AG09309 (cell line): ENCODE results near the gene RARRES2.
"Not testable (repeated sequence)": the region's sequence is repeated elsewhere in the genome, so short reads cannot be mapped to it uniquely, and the experiment has no call there.

Experiments
- DNase-seq: peaks from one replicate; pipeline ENCODE4 v3.0.0-alpha.2; 2010; ENCODE audit warnings: low read depth
- H3K4me3 ChIP-seq: 2 replicates; pipeline ENCODE4 v1.5.1; 2011; ENCODE audit warnings: mild to moderate bottlenecking, low read depth, low read length, moderate library complexity; ENCODE audit not compliant: control insufficient read depth
- TF ChIP-seq, protein P1 (sequence below): IDR thresholded peaks from 2 replicates; pipeline ENCODE4 v1.5.1; 2011; ENCODE audit warnings: mild to moderate bottlenecking, low read depth, low read length, inconsistent platforms; ENCODE audit not compliant: insufficient read depth, control insufficient read depth; ENCODE audit errors: missing control alignments

Gene RARRES2

DNA sequence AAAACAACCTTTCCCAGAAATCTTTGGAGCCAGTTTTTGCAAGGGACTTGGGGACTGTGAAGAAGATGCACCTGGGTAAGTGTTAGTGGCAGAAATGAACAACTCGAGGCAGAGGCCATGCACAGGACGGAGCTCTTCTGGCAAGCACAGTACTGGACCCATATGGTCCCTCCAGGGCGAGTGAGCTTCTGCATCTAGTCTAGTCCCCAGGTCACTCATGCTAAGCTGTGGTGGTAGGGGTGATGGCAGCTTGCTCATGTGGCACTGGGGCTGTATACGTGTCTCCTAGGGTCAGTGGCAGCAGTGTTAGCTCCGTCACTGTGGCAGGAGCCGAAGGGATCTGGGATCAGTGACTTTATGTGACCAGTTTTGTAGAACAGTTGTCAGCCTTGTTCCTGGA is 27.6 kb downstream of the RARRES2 start:
- no peak for DNase-seq
- TF ChIP-seq, protein P1, sequence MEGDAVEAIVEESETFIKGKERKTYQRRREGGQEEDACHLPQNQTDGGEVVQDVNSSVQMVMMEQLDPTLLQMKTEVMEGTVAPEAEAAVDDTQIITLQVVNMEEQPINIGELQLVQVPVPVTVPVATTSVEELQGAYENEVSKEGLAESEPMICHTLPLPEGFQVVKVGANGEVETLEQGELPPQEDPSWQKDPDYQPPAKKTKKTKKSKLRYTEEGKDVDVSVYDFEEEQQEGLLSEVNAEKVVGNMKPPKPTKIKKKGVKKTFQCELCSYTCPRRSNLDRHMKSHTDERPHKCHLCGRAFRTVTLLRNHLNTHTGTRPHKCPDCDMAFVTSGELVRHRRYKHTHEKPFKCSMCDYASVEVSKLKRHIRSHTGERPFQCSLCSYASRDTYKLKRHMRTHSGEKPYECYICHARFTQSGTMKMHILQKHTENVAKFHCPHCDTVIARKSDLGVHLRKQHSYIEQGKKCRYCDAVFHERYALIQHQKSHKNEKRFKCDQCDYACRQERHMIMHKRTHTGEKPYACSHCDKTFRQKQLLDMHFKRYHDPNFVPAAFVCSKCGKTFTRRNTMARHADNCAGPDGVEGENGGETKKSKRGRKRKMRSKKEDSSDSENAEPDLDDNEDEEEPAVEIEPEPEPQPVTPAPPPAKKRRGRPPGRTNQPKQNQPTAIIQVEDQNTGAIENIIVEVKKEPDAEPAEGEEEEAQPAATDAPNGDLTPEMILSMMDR, result no peak

GRCh38 chr7:150313367-150313809 is 28.0 kb downstream of the RARRES2 start:
- TF ChIP-seq, protein P1, result no peak
- no peak for DNase-seq
- no peak overlapping the region for H3K4me3 ChIP-seq

More for the DNA sequence above, 27.6 kb downstream of the RARRES2 start:
- H3K4me3 ChIP-seq, result no peak overlapping the region

DNA sequence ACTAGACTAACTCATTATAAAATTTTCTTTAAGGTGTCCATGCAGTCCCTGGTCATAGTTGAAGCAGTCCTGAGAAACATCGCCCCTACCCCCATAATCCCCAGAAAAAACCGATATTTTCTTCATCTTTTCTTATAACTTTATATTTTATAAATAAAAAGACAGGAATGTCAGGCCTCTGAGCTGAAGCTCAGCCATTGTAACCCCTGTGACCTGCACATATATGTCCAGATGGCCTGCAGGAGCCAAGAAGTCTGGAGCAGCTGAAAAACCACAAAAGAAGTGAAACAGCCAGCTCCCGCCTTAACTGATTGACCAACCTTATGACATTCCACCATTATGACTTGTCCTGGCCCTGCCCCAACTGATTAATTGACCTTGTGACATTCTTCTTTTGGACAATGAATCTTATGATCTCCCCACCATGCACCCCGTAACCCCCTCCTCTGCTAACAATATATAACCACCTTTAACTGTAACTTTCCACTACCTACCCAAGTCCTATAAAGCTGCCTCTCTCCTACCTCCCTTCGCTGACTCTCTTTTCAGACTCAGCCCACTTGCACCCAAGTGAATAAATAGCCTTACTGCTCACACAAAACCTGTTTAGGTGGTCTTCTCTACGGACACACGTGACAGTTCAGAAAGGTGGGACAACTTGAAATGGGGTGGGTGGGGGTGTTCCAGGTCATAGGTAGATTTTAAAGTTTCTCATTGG is 28.6 kb downstream of the RARRES2 start:
- not testable (repeated sequence) for DNase-seq, H3K4me3 ChIP-seq

- no peak overlapping the region for H3K4me3 ChIP-seq
- TF ChIP-seq, protein P1, result no peak
- no peak for DNase-seq
Measured at GRCh38 chr7:150311711-150312110, 29.7 kb downstream of the RARRES2 start.

- TF ChIP-seq, protein P1, result no peak
Measured at GRCh38 chr7:150311146-150311545, 30.3 kb downstream of the RARRES2 start.

DNA sequence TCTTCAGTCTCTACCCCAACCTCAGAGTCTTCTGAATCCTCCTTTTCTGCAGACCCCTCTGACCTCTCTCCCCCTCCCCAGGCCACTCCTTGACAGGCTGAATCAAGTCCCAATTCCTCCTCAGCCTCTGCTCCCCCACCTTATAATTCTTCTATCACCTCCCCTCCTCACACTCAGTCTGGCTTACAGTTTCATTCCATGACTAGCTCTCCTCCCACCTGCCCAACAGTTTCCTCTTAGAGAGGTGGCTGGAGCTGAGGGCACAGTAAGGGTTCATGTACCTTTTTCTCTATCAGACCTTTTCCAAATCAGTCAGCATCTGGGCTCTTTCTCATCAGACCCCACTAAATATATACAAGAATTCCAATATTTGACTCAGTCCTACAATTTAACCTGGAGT is 32.9 kb downstream of the RARRES2 start:
- no peak overlapping the region for H3K4me3 ChIP-seq
- DNase-seq, result no peak
- TF ChIP-seq, protein P1, result no peak

More at GRCh38 chr7:150311146-150311545, 30.3 kb downstream of the RARRES2 start:
- DNase-seq, result no peak
- H3K4me3 ChIP-seq, result no peak overlapping the region

GRCh38 chr7:150307904-150308303 is 33.5 kb downstream of the RARRES2 start:
- no peak overlapping the region for H3K4me3 ChIP-seq
- TF ChIP-seq, protein P1, result no peak
- DNase-seq, result no peak
